SKM-1 (cell line): ENCODE data around the gene SLX4IP.

Source experiments
- DNase-seq: peaks from one replicate; lab custom pipeline; 2025; ENCODE audit not compliant: unreplicated experiment; lab: John Stamatoyannopoulos, UW

The SLX4IP gene

DNA sequence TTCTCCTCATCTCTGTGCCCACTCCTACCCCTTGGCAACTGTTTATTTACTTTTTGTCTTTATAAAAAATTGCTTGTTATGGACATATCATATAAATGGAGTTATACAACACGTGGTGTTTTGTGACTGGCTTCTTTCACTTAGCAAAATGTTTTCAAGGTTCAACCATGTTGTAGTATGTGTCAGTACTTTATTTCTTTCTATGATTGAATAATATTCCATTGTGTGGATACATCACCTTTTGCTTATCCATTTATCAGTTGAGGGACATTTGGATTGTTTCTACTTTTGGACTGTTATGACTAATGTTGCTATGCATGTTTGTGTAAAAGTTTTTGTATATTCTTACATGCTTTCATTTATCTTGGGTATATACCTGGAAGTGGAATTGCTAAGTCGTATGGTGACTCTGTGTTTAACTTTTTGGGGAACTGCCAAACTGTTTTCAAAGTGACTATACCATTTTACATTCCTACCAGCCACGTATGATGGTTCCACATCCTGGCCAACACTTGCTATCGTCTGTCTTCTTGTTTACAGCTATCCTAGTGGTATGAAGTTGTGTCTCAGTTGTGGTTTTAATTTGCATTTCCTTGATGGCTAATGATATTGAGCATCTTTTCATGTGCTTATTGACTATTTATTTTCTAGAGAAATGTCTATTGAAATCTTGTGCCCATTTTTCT is 84.4 kb downstream of the SLX4IP start:
- DNase-seq, result no peak

GRCh38 chr20:10520528-10520927 is 85.4 kb downstream of the SLX4IP start:
- DNase-seq, result no peak

GRCh38 chr20:10521068-10521831 is 86.1 kb downstream of the SLX4IP start:
- no peak for DNase-seq

DNA sequence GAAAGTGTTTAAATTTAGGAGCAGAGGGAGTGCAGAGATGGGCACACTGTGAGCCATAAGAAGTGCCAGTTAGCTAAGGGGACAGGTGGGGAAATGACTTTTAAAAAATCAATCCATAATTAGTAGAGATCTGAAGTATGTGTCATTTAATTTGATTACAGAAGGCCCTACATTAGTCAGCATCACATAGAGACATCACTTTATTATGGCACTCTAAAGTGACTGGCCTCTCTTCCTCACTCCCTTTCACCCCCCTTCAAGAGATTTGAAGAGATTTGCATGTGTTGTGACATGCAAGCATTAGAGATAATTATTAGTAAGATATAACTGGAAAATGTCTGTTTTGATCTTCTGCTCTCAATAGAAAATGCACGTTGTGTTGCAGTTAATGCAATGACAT is 86.7 kb downstream of the SLX4IP start:
- no peak for DNase-seq

GRCh38 chr20:10522328-10522727 is 87.2 kb downstream of the SLX4IP start:
- no peak for DNase-seq

GRCh38 chr20:10523443-10523842 is 88.3 kb downstream of the SLX4IP start:
- no peak for DNase-seq

DNA sequence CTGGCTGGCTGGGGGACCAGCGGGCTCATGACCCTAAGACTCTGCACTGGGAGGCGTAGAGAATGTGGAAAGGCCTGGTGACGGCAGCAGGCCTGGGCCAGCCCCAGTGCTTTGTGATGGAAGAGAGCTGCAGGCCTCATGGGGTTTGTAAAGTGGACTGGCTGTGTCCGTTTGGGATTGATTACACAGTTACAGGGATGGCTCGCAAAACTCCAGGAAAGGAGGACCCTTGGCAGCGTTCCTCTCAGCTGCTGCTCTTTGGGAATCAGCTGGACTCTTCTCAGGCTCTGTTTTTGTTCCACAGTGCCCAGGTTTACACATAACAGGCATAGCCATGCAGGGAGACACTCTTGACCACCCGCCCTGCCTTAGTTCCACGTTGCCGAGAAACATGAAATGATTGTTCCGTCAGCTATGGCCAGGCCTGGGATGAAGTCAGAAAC is 89.0 kb downstream of the SLX4IP start:
- no peak for DNase-seq

GRCh38 chr20:10524643-10525042 is 89.5 kb downstream of the SLX4IP start:
- DNase-seq, result no peak

GRCh38 chr20:10527781-10528180 is 92.7 kb downstream of the SLX4IP start:
- no peak for DNase-seq

DNA sequence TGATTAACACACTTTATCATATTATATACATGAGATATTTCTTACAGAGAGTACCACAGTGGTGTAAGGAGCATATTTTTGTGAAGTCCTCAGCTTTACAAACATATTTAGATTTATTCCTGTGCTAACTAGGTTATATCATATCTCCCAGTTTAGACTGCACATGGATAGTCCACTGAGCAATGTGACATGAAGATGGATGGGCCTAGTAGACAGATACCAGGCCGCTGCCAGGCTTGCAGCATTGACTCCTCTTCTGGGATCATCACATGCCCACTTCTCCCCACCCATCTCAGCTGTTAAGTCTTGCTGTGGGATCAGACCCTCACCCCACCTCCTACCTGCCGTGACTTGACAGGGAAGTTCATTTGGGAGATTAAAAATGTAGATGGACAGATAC is 95.8 kb downstream of the SLX4IP start:
- DNase-seq, result no peak

GRCh38 chr20:10531848-10532247 is 96.7 kb downstream of the SLX4IP start:
- DNase-seq, result no peak

GRCh38 chr20:10532361-10532760 is 97.3 kb downstream of the SLX4IP start:
- DNase-seq, result peak; percentile 6

DNA sequence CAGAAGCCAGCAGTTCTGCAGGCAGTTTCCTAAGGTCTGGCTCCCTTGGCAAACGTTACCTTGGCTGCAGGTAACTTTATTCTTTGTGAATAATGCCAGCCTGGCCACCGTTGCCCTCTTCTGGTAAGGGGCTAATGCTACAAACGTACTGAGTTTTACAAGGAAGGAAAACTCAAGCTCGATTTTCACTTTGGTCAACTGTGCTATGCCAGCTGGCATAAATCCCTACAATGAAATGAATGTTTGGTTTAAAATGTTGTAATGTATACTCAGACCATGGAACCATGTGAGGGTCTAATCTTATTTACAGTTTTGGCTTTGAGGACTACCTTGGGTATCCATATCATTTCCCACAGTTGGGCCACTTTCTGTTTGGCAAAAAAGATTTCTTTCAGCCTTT is 101.4 kb downstream of the SLX4IP start:
- DNase-seq, result no peak

DNA sequence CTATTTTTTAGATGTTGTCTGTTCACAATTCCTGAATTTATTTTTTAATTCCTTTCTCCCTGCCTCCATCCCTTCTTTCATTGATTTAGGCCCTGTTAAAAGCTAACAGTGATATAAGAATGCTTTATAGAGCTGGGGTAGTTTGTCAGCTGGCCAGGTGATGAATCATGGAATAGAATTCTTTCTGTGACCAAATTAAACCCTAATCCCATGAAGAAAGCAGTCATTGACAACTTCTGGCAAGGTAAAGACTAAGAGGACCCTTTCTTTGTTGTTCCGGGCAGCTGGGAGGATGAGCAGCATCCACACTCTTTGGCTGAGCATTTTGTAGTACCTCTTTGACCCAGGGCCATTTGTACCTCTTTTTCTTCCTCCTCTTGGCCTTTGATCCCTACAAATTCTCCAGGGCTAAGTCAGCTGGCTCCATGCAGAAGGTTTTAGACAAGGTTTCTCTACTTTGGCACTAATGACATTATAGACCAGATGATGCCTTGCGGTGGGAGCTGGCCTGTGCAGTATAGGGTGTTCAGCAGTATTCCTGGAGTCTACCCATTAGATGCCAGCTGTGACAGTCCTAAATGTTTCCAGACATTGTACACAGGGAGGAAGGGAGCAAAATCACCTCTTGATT is 102.9 kb downstream of the SLX4IP start:
- DNase-seq, result no peak

DNA sequence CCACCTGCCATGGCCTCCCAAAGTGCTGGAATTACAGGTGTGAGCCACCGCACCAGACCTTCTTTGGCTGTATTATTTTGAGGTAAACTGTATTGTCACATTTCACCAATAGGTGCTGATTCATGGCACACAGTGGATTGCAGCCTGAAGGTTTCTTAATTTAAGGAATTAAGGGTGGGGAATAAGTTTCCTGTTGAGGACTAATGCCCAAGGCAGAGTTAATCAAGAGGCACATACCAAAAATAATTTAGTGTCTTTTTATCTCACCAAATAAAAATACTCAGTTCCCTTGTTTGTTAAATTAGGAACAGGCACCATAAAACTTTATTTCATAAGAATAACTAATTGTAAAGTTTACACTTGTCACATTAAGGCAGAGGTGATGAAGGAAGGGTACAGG is 103.7 kb downstream of the SLX4IP start:
- no peak for DNase-seq

- no peak for DNase-seq
These were observed 104.9 kb downstream of the SLX4IP start for GRCh38 chr20:10539818-10540553.

- DNase-seq, result no peak
These were observed 105.8 kb downstream of the SLX4IP start for GRCh38 chr20:10540636-10541493.

GRCh38 chr20:10541668-10542411 is 106.7 kb downstream of the SLX4IP start:
- no peak for DNase-seq

DNA sequence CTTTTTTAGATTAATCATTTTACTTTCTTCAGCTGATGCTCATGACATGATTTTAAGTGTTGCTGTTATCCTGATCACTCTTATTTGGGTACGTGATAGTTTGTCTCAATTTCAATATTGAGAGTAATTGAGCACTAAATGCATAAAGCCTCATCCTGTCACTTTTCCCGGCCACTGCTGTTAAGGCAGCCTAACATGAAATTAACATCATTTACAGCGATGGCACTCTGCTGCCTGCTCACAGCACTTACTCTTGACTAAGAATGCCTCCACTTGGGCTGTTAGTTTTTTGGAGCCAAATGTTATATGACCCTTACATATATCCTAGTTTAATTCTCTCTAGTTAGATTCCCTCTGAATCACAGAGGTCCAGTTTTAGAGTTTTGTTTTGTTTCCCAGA is 107.3 kb downstream of the SLX4IP start:
- no peak for DNase-seq

DNA sequence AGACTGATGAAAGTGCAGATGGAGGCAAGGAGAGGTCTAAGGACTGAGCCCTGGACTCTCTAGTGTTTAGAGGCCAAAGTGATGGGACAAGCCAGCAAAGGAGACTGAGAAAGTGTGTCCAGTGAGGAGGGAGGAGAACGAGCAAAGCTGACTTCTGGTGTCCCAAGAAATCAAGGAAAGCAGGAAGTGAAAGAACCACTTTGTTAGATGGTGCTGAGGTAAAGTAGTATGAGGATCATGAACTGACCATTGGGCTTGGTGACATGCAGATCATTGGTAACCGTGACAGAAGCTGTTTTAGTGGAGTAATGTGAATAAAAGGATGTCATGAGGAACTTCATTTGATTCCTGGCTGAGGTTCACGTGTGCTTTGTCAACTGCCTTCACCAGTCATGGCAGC is 108.4 kb downstream of the SLX4IP start:
- no peak for DNase-seq
